Fibroblast of mammary gland (primary cell): Measurements from ENCODE around the gene MT3.
"Not testable (repeated sequence)": the region's sequence is repeated elsewhere in the genome, so short reads cannot be mapped to it uniquely, and the experiment has no call there.

ENCODE experiments used
- DNase-seq: peaks from one replicate; pipeline ENCODE4 v3.0.0-alpha.2; 2010; ENCODE audit warnings: low read depth
- H3K4me3 ChIP-seq: 2 replicates; pipeline ENCODE4 v1.5.1; 2011; ENCODE audit warnings: low read depth, mild to moderate bottlenecking, low read length, moderate library complexity; ENCODE audit not compliant: control insufficient read depth
- CTCF ChIP-seq: conservative IDR thresholded peaks from 2 replicates; pipeline ENCODE4 v1.5.1; 2011; ENCODE audit warnings: low read depth, low read length, inconsistent platforms; ENCODE audit not compliant: control insufficient read depth, insufficient read depth

Gene MT3

GRCh38 chr16:56615353-56615752, 26.0 kb downstream of the MT3 start:
- DNase-seq = peak; percentile 67
- TF ChIP-seq CTCF = no peak
- H3K4me3 ChIP-seq = no peak overlapping the region

- no peak for TF ChIP-seq CTCF
- DNase-seq = no peak
- peak overlapping the region; percentile 49 for H3K4me3 ChIP-seq
Observed at GRCh38 chr16:56616608-56617211, 27.4 kb downstream of the MT3 start.

- TF ChIP-seq CTCF = no peak
- H3K4me3 ChIP-seq = peak overlapping the region; percentile 49
- peak; percentile 79 for DNase-seq
Observed at GRCh38 chr16:56617212-56618085, 28.1 kb downstream of the MT3 start.

GRCh38 chr16:56618138-56618537, 28.8 kb downstream of the MT3 start:
- peak overlapping the region; percentile 49 for H3K4me3 ChIP-seq
- DNase-seq = no peak
- no peak for TF ChIP-seq CTCF

GRCh38 chr16:56620339-56620897, 31.1 kb downstream of the MT3 start:
- no peak for TF ChIP-seq CTCF
- no peak overlapping the region for H3K4me3 ChIP-seq
- DNase-seq = no peak

GRCh38 chr16:56621665-56622445, 32.5 kb downstream of the MT3 start:
- not testable (repeated sequence) for DNase-seq

GRCh38 chr16:56623184-56623583, 33.9 kb downstream of the MT3 start:
- not testable (repeated sequence) for H3K4me3 ChIP-seq, DNase-seq

More at GRCh38 chr16:56621665-56622445, 32.5 kb downstream of the MT3 start:
- not testable (repeated sequence) for H3K4me3 ChIP-seq
